GM18907 (cell line): ENCODE results near the gene CLIC6.
"Not testable (repeated sequence)": the region's sequence is repeated elsewhere in the genome, so short reads cannot be mapped to it uniquely, and the experiment has no call there.

ENCODE experiments used
- ATAC-seq: cut with Tn5 transposase; IDR thresholded peaks from one replicate; pipeline ENCODE4 v1.9.1; 2021; ENCODE audit warnings: mild to moderate bottlenecking, moderate library complexity; ENCODE audit not compliant: unreplicated experiment

CLIC6 gene

DNA sequence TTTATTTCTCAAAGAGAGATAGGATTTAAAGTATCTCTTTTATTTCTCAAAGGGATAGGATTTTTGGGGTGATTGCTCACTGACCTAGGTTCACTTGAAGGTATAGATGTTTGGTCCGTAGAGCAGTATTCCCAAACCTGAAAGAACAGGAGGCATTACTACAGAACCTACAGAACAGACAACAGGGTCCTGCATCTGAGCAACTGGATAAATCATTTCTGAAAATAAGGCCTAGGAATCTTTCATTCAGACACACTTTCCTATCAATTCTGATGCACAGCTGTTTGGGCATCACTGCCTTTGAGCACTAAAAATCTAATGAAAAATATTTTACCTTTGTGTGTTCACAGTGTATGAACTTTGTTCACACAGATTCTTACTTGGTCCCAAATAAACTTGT is 17.2 kb upstream of the CLIC6 start:
- no peak for ATAC-seq

DNA sequence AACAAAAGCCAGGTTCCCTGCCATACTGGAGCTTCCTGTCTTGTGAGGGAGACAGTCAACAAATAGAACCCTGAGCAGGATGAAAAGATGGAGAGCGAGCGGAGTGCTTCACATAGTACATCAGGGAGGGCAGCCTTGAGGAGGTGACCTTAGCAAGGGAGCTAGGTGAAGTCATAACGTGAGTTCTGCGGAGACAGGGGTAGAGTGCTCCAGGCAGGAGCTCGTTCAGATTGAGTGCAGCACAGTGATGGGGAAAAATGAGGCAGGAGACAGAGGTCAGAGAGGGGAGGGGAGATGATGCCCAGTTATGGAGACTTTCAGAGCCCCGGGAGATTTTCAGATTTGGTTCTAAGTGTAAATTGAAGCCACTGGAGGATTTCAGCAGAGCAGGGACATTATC is 15.3 kb upstream of the CLIC6 start:
- no peak for ATAC-seq

DNA sequence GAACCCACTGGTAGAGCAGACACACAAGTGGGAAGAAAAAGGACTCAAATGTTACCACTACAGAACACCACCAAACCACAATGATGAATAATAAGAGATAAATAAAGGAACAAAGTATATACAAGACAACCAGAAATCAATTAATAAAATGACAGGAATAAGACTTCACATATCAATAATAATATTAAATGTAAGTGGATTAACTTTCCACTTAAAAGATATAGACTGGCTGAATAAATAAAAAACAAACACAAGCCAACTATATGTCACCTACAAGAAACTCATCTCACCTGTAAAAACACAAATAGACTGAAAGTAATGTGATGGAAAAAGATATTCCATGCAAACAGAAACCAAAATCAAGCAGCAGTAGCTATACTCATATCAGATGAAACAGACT is 6.9 kb upstream of the CLIC6 start:
- ATAC-seq = no peak

DNA sequence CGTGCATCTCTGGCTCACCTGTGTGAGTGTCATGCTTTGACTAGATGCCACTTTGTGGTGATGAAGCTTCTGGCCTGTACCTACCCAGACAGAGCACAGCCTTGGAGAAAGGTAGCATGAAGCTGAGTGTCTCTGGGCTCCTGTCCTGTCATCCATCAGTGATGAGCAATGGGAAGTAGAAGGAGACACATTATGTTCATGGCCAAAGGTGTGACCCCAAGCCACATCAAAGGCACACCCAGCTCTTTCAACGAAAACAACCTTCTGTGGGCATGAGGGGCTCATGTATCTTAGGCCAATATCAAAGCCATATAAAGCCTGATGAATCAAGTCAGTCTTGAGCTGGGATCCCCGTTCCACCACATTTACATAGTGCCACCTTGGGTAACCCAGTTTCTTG is 1.0 kb upstream of the CLIC6 start:
- no peak for ATAC-seq

DNA sequence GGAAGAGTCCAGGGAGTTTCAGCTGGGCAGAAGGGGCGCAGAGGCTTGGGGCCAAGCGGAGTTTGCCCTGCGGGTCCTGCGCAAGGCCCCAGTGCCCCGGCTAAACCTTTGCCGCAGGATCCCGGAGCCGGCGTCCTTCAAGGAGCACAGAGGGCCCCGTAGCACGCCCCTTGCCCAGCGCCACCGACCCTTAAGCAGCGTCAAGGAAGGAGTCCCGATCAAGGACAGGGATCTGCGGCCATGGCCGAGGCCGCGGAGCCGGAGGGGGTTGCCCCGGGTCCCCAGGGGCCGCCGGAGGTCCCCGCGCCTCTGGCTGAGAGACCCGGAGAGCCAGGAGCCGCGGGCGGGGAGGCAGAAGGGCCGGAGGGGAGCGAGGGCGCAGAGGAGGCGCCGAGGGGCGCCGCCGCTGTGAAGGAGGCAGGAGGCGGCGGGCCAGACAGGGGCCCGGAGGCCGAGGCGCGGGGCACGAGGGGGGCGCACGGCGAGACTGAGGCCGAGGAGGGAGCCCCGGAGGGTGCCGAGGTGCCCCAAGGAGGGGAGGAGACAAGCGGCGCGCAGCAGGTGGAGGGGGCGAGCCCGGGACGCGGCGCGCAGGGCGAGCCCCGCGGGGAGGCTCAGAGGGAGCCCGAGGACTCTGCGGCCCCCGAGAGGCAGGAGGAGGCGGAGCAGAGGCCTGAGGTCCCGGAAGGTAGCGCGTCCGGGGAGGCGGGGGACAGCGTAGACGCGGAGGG is 520 bp downstream of the CLIC6 start:
- ATAC-seq = no peak

DNA sequence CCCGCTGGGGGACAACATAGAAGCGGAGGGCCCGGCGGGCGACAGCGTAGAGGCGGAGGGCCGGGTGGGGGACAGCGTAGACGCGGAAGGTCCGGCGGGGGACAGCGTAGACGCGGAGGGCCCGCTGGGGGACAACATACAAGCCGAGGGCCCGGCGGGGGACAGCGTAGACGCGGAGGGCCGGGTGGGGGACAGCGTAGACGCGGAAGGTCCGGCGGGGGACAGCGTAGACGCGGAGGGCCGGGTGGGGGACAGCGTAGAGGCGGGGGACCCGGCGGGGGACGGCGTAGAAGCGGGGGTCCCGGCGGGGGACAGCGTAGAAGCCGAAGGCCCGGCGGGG is 1.1 kb downstream of the CLIC6 start:
- ATAC-seq = not testable (repeated sequence)

DNA sequence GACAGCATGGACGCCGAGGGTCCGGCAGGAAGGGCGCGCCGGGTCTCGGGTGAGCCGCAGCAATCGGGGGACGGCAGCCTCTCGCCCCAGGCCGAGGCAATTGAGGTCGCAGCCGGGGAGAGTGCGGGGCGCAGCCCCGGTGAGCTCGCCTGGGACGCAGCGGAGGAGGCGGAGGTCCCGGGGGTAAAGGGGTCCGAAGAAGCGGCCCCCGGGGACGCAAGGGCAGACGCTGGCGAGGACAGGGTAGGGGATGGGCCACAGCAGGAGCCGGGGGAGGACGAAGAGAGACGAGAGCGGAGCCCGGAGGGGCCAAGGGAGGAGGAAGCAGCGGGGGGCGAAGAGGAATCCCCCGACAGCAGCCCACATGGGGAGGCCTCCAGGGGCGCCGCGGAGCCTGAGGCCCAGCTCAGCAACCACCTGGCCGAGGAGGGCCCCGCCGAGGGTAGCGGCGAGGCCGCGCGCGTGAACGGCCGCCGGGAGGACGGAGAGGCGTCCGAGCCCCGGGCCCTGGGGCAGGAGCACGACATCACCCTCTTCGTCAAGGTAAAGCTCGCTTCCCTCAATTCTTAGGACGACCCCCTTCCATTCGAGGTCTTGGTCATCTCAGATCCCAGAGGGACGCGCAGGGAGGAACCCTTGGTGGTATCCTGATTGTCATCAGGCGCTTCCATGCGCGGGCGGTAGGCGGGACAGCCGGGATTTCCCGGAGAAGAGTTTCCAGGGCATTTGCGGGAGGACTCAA is 1.6 kb downstream of the CLIC6 start:
- ATAC-seq = no peak

DNA sequence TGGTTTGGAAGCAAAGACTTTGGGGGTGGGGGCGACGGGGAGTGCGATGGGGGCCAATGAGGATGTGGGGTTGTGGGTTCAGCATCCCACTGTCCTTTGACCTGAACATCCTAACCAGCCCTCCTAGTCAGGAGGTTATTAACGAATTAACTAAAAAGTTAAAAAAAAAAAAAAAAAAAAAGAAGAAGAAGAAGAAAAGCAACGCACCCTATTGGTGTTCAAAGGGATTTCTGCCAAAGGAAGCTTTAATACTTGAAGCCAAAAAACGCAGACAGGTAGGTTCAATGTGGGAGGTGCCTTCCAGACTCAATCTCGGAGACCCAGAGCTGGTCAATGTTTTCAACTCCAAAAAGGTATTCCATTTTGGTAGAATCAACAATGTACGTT is 2.2 kb downstream of the CLIC6 start:
- no peak for ATAC-seq

DNA sequence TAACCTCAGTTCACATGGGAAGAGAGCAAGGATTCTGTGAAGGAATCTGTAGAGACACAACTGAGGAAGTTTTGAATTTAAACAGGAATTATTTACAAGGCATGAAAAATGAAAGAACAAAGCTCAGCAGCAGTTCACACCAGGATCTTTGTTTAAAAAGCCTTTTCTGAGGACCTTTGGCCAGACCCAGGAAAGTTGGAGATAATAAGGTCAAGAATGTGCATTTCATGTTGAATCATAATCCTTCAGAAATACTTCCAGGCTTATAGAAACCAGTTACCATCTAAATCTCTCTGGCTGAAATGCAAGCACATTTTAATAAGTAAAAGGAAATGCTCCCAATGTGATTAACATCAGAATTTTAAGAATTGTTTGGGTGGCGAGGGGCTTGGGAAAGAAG is 2.7 kb downstream of the CLIC6 start:
- ATAC-seq = no peak

DNA sequence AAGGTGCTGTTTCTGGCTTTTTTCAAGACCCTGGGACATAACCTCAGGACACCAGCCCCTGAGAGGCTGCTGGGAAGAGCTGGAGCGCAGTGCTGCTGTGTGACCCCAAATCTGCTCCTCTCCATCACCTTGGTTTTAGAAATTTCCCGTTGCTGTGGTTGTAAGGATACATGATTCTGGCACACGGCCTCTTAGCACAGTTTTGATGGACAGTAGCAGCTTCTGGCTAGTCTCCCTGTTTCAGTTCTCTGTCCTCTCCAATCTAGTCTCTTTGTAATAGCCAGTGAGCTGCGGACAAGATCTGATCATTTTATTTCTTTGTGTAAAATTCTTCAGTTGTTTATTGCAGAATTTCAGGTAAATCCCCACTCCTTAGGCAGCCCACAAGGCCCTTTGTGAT is 3.1 kb downstream of the CLIC6 start:
- ATAC-seq = no peak

DNA sequence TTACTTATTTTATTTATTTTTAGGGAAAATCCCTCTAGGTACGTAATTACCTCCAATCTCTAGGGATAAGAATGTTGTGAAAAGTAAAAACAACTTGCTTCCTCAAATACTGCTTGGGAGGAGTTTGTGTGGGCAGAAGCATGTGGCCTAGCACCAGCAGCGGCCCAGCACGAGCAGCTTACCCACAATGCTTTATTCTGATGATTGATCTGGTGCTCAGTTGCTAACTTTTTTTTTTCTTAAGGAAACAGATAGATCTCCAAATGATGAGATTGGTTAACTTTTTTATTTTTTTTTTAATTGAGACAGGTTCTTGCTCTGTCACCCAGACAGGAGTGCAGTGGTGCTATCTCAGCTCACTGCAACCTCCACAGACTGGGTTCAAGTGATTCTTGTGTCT is 4.2 kb downstream of the CLIC6 start:
- ATAC-seq = no peak

DNA sequence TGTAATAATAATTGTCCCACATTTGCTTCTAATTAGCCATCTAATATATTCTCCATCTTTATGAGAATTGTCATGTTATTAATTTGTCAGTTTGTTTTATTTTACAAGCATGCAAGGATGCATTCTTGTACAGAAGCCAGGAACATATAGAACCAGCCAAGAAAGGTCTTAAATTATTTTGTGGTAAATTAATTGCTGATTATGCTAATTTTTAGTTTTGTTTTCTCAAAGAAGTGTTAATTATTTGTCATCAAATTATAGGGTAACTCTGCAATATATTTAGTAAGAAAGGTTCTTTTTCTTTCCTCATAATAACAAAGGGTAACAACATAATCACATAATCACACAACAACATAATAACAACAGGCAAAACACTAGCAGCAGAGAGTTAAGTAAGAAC is 5.7 kb downstream of the CLIC6 start:
- ATAC-seq = no peak

DNA sequence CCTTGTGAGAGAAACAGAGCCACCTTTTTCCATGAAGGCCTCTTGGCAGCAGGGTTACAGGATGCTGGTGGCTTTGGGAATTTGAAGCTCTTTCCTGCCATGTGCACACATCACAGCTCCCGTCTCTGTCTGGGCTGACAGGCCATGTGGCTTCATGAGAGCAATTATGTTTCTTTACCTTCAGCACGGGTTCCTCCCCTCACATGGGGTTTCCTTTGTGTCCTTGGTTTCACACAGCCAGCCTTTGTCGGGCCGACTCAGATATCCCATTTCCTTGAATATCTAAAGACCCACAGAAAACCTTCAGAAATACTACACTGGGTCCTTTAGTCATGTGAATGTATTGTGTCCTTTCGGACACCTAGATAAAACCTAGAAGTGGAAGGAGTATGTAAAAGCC is 7.1 kb downstream of the CLIC6 start:
- no peak for ATAC-seq

DNA sequence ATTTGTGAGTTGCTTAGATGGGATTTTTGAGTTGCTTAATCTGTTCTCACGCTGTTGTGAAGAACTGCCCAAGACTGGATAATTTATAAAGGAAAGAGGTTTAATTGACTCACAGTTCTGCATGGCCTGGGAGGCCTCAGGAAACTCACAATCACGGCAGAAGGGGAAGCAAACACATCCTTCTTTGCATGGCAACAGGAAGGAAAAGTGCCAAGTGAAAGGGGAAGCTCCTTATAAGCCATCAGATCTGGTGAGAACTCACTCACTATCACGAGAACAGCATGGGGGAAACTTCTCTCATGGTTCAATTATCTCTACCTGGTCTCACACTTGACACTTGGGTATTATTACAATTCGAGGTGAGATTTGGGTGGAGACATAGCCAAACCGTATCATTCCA is 10.3 kb downstream of the CLIC6 start:
- no peak for ATAC-seq

DNA sequence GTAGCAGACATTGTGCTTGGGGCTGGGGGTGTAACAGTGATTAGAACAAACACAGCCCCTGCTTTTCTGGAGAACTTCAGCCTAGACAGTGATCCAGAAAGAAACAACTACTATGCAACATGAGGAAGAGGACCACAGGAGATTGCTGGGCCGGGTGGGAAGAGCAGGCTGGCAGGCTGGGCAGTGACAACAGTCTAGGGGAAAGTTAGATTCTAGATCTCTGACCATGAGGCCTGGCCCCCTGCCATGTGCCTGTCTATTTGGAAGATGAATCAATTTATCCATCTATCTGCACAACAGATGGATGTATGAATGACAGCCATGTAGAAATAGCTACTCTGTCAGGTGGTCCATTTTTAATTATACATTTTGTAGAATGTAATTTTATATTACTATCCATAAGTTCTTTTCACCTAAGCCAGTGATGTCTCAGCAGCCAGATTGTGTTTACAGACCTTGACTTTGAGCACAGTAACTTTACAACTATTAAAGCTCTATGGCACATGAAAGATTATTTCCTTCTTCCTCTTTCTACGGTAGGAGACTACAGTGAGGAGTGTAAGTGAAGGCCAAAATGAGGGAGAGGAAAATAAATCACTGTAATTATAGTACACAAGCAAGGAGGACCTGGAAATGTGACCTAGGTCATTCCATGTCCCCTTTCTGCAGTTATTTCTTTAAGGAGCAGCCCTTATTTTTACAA is 15.5 kb downstream of the CLIC6 start:
- ATAC-seq = no peak

DNA sequence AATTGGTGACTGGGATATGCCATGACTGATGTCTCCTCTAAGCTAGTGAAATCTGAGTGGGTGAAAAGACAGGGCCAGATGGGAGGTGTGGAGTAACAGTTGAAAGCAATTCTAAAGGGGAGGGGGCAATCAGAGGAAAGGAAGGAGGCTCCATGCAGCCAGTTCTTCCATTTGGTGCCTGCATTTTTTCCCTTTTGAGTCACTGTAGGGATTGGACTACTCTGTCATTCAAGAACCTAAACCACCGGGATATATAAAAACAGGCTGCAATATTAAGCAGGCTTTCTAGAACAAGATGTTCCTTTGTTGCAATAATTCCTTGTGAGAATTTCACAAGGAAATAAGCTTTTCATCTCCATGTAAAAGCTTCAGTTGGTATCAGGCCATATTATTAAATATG is 18.3 kb downstream of the CLIC6 start:
- ATAC-seq = no peak

DNA sequence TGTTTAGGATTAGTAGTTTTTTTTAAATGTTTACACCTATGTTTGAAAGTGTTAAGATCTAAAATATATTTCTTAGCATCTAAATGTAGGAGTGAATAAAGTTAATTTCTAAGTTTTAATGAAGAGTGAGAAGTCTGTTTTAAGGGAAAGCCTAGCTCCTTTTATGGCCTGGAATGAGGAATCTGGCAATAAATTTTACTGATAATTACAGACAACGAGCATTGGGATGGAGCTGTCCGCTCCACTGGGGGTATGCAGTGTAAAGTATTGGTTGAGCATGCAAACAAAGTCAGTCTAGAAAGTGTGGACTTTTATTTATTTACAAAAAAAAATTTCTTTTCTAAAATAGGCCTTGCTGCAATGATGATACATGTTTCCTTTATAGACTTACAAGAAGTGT is 19.0 kb downstream of the CLIC6 start:
- no peak for ATAC-seq

DNA sequence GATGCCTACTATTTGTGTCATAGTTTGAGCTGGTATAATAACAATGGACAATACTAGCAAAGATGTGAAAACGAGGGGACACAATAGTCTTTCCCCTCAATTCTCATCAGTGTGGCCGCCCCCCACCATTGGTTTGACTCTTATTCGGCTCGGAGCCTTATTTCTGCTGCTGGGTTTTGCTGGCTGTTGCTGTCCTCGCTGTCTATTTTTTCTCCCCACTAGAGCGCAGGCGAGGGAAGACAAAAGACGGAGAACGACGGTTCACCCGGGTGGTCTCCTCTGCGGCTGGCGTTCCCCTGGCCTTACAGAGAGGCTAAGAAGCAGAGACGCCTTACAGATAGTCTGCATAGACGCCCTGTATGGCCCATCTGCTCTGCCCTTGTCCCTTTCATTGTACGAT is 19.4 kb downstream of the CLIC6 start:
- no peak for ATAC-seq

DNA sequence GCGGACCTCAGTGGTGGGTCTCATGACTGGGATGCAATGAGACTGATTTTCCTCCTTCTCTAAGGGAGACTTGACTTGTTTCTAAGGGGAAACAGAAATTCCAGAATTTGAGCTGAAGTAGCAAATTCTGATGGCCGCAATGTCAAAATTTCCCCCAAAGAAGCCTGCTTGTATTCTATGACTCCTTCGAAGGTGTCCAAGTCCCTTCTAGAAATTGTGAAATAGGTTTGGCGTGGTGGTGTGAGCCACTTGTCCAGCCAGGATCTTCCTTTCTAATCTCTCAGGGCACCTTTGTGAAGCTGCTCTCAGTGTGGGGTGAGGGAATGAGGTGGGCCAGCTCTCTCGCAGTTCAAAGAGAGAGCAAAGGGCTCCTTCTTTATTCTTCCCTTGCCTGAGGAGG is 19.9 kb downstream of the CLIC6 start:
- no peak for ATAC-seq

DNA sequence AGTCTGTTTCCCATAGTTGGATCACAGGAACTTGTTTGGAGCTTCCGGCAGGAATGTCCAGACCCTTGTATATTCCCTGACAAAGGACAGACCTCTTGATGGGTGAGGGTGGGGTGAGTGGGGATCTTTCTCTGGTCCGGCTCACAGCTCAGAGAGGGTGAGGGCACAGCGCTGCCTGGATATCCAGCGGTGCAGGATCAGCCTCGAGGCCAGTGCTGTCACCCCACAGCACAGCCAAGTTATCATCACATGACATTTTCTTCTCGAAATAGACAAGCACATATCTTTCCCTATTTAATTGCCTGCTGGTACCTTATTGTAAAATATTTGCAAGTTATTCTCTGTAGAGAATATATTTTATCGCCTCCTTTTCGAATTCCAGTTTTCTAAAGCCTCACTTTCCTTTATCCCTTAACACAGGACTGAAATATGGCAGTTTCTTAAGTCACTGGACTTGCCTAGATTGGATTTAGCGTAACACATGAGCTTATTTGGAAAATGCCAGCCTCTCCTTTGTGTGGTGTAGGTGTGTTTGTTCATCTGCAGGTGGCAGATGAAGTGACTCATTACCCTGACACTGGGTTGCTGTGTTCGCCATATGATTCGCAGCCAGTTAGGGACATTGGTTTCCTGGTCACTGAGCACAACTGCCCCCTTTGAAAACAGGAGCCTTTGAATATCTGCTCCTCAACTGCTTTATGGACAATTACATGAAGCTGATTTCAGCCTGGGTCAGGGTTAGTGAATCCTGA is 21.4 kb downstream of the CLIC6 start:
- ATAC-seq = no peak

DNA sequence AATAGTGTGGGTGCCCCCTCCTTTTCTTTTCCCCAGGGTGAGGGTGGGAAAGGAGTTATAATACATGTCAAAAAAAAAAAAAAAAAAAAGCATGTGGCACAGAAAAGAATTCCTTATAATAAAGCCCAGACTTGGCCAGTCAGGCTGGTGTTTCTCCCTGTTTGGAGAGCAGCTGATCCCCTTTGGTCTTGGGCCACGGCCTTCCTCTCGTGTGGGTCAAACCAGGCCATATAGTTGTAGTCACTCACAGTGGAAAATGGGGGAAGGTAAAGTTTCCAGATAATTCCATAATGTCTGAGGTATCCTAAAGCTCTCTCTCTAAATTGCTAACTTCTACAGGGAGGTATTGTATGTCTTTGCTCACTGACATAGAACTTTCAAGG is 22.0 kb downstream of the CLIC6 start:
- no peak for ATAC-seq
